Sigmoid colon (tissue), 4 donors: ENCODE data around the gene RAB4B.

Source experiments
- CTCF ChIP-seq, 4 experiments: fragments of 450-650 bp in 3 of 4; fragments of 200-600 bp in 1 of 4; IDR thresholded peaks; one replicate each; pipeline ENCODE4 v1.5.1; 2016 to 2019; ENCODE audit warnings: antibody characterized with exemption in 4 of 4, mild to moderate bottlenecking in 3 of 4, moderate library complexity in 2 of 4
- POLR2A ChIP-seq, 2 donors: fragments of 450-650 bp; IDR thresholded peaks; one replicate each; pipeline ENCODE4 v1.6.1; 2016; ENCODE audit warnings: antibody characterized with exemption in 2 of 2, mild to moderate bottlenecking in 2 of 2, moderate library complexity in 2 of 2
- POLR2AphosphoS5 ChIP-seq, 4 donors: sonication (generic); formaldehyde crosslinking; IDR thresholded peaks; one replicate each; pipeline ENCODE4 v1.6.1; 2017; ENCODE audit warnings: antibody characterized with exemption in 4 of 4

GRCh38 chr19:40800339-40800996 is 22.4 kb downstream of the RAB4B start:
- TF ChIP-seq CTCF (IDR thresholded peaks at IDR 0.05) (no peak), POLR2A (IDR thresholded peaks at IDR 0.05) (no peak), POLR2AphosphoS5 (IDR thresholded peaks at IDR 0.05) (no peak)
